ENCODE results near the gene VMP1. TPM values are rescaled to one million over a fixed set of nuclear protein-coding genes. Genes with fewer than 3 reads are reported as not detected.
A peak's percentile ranks its signal among the peaks of the same experiment; 100 is the strongest.
"Not testable (repeated sequence)": the region's sequence is repeated elsewhere in the genome, so short reads cannot be mapped to it uniquely, and the experiment has no call there.

VMP1 gene
- total RNA-seq, 1 experiment from 2014 or later = 281 TPM

DNA sequence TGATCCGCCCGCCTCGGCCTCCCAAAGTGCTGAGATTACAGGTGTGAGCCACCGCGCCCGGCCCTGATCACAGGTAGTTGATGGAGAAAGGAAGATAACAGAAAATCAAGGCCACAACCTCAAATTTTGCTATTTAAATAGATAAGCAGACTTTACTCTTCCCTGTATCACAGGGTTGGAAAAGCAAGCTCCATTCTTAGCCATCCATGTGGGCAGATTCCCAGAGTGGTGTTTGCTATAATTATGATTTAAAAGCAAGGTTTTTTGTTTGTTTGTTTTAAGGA is 140.9 kb downstream of the VMP1 start:
- H3K36me3 ChIP-seq (ENCODE audit: control insufficient read depth, insufficient read depth, low read length) = no peaks in the 10 kb centered on the region
- H3K9me3 ChIP-seq (ENCODE audit: control insufficient read depth, insufficient read depth, low read depth, low read length) = no peaks in the 10 kb centered on the region
- BruUV-seq (replicated peaks) = no TSS peak
- DNase-seq (ENCODE audit: low read depth, low spot score) = no peak
- H3K27ac ChIP-seq (ENCODE audit: low read length) = peak overlapping the region; percentile 100
- H3K27me3 ChIP-seq (ENCODE audit: control insufficient read depth, insufficient read depth, low read length) = no peaks in the 10 kb centered on the region
- intact Hi-C loops (cut with micrococcal nuclease; ENCODE audit: unreplicated experiment) = loop anchor here (5.0 kb wide), 2 partner anchors 96 to 146 kb away; no protein-coding TSS in a partner anchor
- ChIA-PET POLR2A (no interaction called here), CTCF (no interaction called here)
- peaks cover 72% of the 10 kb centered on the region for H3K4me1 ChIP-seq (ENCODE audit: control insufficient read depth, insufficient read depth, low read length)
- ATAC-seq = no peak
- H3K4me3 ChIP-seq (ENCODE audit: low read depth in 2 of 2, low read length in 2 of 2) = no peak overlapping the region
- TF ChIP-seq SIN3A (IDR thresholded peaks at IDR 0.05; ENCODE audit: borderline replicate concordance, insufficient read depth, low read depth, low read length) (no peak), POLR2AphosphoS5 (IDR thresholded peaks at IDR 0.05; ENCODE audit: low read depth, low read length) (no peak), TCF7L2 (IDR thresholded peaks at IDR 0.05; ENCODE audit: low read depth, low read length) (no peak)
- TF ChIP-seq, protein P1, sequence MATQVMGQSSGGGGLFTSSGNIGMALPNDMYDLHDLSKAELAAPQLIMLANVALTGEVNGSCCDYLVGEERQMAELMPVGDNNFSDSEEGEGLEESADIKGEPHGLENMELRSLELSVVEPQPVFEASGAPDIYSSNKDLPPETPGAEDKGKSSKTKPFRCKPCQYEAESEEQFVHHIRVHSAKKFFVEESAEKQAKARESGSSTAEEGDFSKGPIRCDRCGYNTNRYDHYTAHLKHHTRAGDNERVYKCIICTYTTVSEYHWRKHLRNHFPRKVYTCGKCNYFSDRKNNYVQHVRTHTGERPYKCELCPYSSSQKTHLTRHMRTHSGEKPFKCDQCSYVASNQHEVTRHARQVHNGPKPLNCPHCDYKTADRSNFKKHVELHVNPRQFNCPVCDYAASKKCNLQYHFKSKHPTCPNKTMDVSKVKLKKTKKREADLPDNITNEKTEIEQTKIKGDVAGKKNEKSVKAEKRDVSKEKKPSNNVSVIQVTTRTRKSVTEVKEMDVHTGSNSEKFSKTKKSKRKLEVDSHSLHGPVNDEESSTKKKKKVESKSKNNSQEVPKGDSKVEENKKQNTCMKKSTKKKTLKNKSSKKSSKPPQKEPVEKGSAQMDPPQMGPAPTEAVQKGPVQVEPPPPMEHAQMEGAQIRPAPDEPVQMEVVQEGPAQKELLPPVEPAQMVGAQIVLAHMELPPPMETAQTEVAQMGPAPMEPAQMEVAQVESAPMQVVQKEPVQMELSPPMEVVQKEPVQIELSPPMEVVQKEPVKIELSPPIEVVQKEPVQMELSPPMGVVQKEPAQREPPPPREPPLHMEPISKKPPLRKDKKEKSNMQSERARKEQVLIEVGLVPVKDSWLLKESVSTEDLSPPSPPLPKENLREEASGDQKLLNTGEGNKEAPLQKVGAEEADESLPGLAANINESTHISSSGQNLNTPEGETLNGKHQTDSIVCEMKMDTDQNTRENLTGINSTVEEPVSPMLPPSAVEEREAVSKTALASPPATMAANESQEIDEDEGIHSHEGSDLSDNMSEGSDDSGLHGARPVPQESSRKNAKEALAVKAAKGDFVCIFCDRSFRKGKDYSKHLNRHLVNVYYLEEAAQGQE (IDR thresholded peaks at IDR 0.05; ENCODE audit: insufficient read depth in 1 of 2, low read depth in 2 of 2, low read length in 1 of 2) = no peak
- TF ChIP-seq, protein P2, sequence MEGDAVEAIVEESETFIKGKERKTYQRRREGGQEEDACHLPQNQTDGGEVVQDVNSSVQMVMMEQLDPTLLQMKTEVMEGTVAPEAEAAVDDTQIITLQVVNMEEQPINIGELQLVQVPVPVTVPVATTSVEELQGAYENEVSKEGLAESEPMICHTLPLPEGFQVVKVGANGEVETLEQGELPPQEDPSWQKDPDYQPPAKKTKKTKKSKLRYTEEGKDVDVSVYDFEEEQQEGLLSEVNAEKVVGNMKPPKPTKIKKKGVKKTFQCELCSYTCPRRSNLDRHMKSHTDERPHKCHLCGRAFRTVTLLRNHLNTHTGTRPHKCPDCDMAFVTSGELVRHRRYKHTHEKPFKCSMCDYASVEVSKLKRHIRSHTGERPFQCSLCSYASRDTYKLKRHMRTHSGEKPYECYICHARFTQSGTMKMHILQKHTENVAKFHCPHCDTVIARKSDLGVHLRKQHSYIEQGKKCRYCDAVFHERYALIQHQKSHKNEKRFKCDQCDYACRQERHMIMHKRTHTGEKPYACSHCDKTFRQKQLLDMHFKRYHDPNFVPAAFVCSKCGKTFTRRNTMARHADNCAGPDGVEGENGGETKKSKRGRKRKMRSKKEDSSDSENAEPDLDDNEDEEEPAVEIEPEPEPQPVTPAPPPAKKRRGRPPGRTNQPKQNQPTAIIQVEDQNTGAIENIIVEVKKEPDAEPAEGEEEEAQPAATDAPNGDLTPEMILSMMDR (IDR thresholded peaks at IDR 0.05) = no peak
- in situ Hi-C loops (cut with HindIII; ENCODE audit: low pct_unique_long_range_greater_than_20kb, low sequenced_read_pairs) = no loop called here

DNA sequence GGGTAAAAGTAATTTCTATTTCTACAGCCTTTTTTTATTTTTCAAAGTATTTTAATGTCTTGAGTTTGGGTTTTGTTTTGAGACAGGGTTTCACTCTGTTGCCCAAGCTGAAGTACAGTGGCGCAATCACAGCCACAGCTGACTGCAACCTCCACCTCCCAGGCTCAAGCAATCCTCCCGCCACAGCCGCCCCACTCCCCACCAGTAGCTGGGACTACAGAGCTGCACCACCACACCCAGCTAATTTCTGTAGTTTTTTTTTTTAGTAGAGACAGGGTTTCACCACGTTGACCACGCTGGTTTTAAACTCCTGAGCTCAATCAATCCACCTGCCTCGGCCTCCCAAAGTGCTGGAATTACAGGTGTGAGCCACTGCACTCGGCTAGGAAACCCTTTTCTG is 141.3 kb downstream of the VMP1 start:
- TF ChIP-seq, protein P2 (IDR thresholded peaks at IDR 0.05) = no peak
- TF ChIP-seq POLR2AphosphoS5 (IDR thresholded peaks at IDR 0.05; ENCODE audit: low read depth, low read length) (no peak), TCF7L2 (IDR thresholded peaks at IDR 0.05; ENCODE audit: low read depth, low read length) (no peak), SIN3A (IDR thresholded peaks at IDR 0.05; ENCODE audit: borderline replicate concordance, insufficient read depth, low read depth, low read length) (no peak)
- TF ChIP-seq, protein P1 (IDR thresholded peaks at IDR 0.05; ENCODE audit: insufficient read depth in 1 of 2, low read depth in 2 of 2, low read length in 1 of 2) = no peak
- POLR2A ChIA-PET = no interaction called here
- Histone ChIP-seq H3K27ac (ENCODE audit: low read length) (peak overlapping the region; percentile 100), H3K27me3 (ENCODE audit: control insufficient read depth, insufficient read depth, low read length) (no peaks in the 10 kb centered on the region), H3K4me3 (ENCODE audit: low read depth in 2 of 2, low read length in 2 of 2) (no peak overlapping the region), H3K4me1 (ENCODE audit: control insufficient read depth, insufficient read depth, low read length) (peaks cover 76% of the 10 kb centered on the region), H3K36me3 (ENCODE audit: control insufficient read depth, insufficient read depth, low read length) (no peaks in the 10 kb centered on the region), H3K9me3 (ENCODE audit: control insufficient read depth, insufficient read depth, low read depth, low read length) (no peaks in the 10 kb centered on the region)
- in situ Hi-C loops (cut with HindIII; ENCODE audit: low pct_unique_long_range_greater_than_20kb, low sequenced_read_pairs) = no loop called here
- intact Hi-C loops (cut with micrococcal nuclease; ENCODE audit: unreplicated experiment) = loop anchor here (5.0 kb wide), 2 partner anchors 96 to 146 kb away; no protein-coding TSS in a partner anchor
- CTCF ChIA-PET = interaction anchor here (1.1 kb wide), 1 partner anchor 10 kb away, joined by 3 read pairs; no protein-coding TSS in a partner anchor
- no peak for ATAC-seq
- BruUV-seq (replicated peaks) = no TSS peak
- no peak for DNase-seq (ENCODE audit: low read depth, low spot score)

DNA sequence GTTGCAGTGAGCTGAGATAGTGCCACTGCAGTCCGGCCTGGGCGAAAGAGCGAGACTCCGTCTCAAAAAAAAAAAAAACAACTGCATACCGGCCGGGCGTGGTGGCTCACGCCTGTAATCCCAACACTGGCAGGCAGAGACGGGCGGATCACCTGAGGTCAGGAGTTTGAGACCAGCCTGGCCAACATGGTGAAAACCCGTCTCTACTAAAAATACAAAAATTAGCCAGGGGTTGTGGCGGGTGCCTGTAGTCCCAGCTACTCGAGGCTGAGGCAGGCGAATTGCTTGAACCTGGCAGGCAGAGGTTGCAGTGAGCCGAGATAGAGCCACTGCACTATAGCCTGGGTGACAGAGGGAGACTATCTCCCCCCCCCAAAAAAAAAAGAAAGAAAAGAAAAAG is 142.9 kb downstream of the VMP1 start:
- H3K27me3 ChIP-seq (ENCODE audit: control insufficient read depth, insufficient read depth, low read length); BruUV-seq (replicated peaks); in situ Hi-C loops (cut with HindIII; ENCODE audit: low pct_unique_long_range_greater_than_20kb, low sequenced_read_pairs); ATAC-seq; intact Hi-C loops (cut with micrococcal nuclease; ENCODE audit: unreplicated experiment); H3K36me3 ChIP-seq (ENCODE audit: control insufficient read depth, insufficient read depth, low read length); DNase-seq (ENCODE audit: low read depth, low spot score); POLR2A ChIA-PET; H3K4me3 ChIP-seq (ENCODE audit: low read depth in 2 of 2, low read length in 2 of 2); H3K9me3 ChIP-seq (ENCODE audit: control insufficient read depth, insufficient read depth, low read depth, low read length): not testable (repeated sequence)
- H3K27ac ChIP-seq (ENCODE audit: low read length) = peak overlapping the region; percentile 100
- peaks cover 72% of the 10 kb centered on the region for H3K4me1 ChIP-seq (ENCODE audit: control insufficient read depth, insufficient read depth, low read length)
- CTCF ChIA-PET = interaction anchor here (0.6 to 0.7 kb wide), 3 partner anchors 7 to 158 kb away, joined by 3 to 6 read pairs (median 4); no protein-coding TSS in a partner anchor
